ENCODE data around the gene MARK2. TPM values are rescaled to one million over a fixed set of nuclear protein-coding genes. Genes with fewer than 3 reads are reported as not detected.
A peak's percentile ranks its signal among the peaks of the same experiment; 100 is the strongest.

MARK2 gene
- total and polyA plus RNA-seq, 2 of the 8 experiments (the other 6 are each of a cell fraction or from before 2014, with no cell fraction given) = 19.3 to 58.5 TPM

DNA sequence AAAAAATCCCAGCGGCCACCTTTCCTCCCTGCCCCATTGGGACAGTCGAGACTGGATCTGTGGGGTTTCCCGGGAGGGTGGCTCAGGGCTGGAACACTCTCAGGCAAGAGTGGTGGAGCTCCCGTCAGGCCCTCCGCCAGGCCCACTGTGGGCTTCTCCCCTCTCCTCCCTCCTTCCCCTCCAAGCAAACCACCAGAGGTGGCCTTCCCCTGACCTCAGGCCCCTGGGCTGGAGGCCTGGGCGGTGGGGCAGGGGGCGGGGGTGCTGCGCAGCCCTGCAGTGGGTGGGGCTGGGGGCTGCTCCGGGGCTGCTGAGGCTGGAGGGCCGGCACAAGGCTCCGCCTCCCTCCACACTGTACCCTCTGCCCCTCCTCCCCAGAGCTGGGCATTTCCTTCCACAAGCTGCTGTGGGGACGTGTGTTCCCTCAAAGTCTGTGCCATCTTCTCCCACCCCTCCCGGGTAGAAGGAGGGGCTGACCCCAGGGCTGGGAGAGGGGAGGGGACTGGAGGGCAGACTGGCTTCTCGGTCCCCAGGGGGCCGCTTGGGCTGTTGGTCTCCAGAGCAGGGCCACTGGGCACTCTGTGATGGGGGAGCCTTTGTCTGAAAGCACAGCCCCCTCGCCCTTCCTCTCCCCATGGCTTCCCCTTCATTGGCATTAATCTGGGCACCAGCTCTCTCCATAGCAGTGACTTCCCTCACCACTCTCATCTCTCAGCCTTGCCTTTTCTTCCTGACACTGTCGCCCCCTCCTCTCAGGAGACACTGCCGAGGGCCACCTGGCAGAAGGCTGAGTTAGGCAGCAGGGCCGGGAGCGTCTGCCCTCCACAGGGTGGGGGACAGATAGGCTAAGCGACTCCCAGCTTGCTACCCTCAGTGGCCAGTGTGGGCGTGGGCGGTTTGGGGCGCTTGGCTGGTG is 70.9 kb downstream of the MARK2 start (continued):
- 0 out of 2 replicates have a peak, but pooled peaks have one; percentile 52 for TF ChIP-seq RXRA (IDR thresholded peaks at IDR 0.05; ENCODE audit: insufficient read depth, low read depth, low read length)
